Measurements from ENCODE around the gene TNP1. TPM values are rescaled to one million over a fixed set of nuclear protein-coding genes. Genes with fewer than 3 reads are reported as not detected.

The TNP1 gene
- total RNA-seq, 4 donors from 2014 or later, result not detected

GRCh38 chr2:216887138-216887537 lies 27.3 kb upstream of the TNP1 start:
- WGBS, 2 donors (ENCODE audit: low coverage in 1 of 2), result 87 to 94% methylated on average over 2 to 8 of the region's 8 CpGs
- intact Hi-C loops (cut with DNase I; ENCODE audit: low total_unique reads), result no loop called here

GRCh38 chr2:216885117-216885553 lies 25.3 kb upstream of the TNP1 start:
- Histone ChIP-seq H3K27ac (no peak overlapping the region), H3K4me3 (no peak overlapping the region), H3K9me3 (no peaks in the 10 kb centered on the region), H3K27me3 (no peaks in the 10 kb centered on the region), H3K4me1 (peaks cover 0 to 4% (median 0%) of the 10 kb centered on the region in 4 donors), H3K36me3 (no peaks in the 10 kb centered on the region)
- TF ChIP-seq POLR2A (IDR thresholded peaks at IDR 0.05), result no peak
- TF ChIP-seq POLR2AphosphoS5 (IDR thresholded peaks at IDR 0.05), result no peak
- TF ChIP-seq CTCF (IDR thresholded peaks at IDR 0.05), result no peak
- no peak for TF ChIP-seq EP300 (IDR thresholded peaks at IDR 0.05; ENCODE audit: low read depth)
- WGBS, 2 donors (ENCODE audit: low coverage in 1 of 2), result 92 to 93% methylated on average over 3 to 31 of the region's 32 CpGs
- in situ Hi-C loops (cut with MboI; ENCODE audit: low pct_ligation_motif_present in 1 of 4, low pct_unique_long_range_greater_than_20kb in 1 of 4, low sequenced_read_pairs in 3 of 4) (no loop called here), intact Hi-C loops (cut with DNase I; ENCODE audit: low total_unique reads) (no loop called here)
- DNase-seq, result no peak

More at GRCh38 chr2:216887138-216887537, 27.3 kb upstream of the TNP1 start:
- Histone ChIP-seq H3K27me3 (no peaks in the 10 kb centered on the region), H3K36me3 (no peaks in the 10 kb centered on the region), H3K27ac (no peak overlapping the region), H3K9me3 (no peaks in the 10 kb centered on the region), H3K4me3 (no peak overlapping the region), H3K4me1 (no peaks in the 10 kb centered on the region)
- DNase-seq, result no peak
- in situ Hi-C loops (cut with MboI; ENCODE audit: low pct_ligation_motif_present in 1 of 4, low pct_unique_long_range_greater_than_20kb in 1 of 4, low sequenced_read_pairs in 3 of 4), result no loop called here
- TF ChIP-seq POLR2A (IDR thresholded peaks at IDR 0.05) (no peak), CTCF (IDR thresholded peaks at IDR 0.05) (no peak)

- Histone ChIP-seq H3K4me3 (no peak overlapping the region), H3K27ac (no peak overlapping the region), H3K27me3 (no peaks in the 10 kb centered on the region), H3K4me1 (peaks cover 0 to 5% (median 0%) of the 10 kb centered on the region in 4 donors), H3K36me3 (no peaks in the 10 kb centered on the region), H3K9me3 (no peaks in the 10 kb centered on the region)
- no peak for DNase-seq
- TF ChIP-seq POLR2A (IDR thresholded peaks at IDR 0.05), result no peak
- no peak for TF ChIP-seq POLR2AphosphoS5 (IDR thresholded peaks at IDR 0.05)
- no peak for TF ChIP-seq CTCF (IDR thresholded peaks at IDR 0.05)
- TF ChIP-seq EP300 (IDR thresholded peaks at IDR 0.05; ENCODE audit: low read depth), result no peak
- in situ Hi-C loops (cut with MboI; ENCODE audit: low pct_ligation_motif_present in 1 of 4, low pct_unique_long_range_greater_than_20kb in 1 of 4, low sequenced_read_pairs in 3 of 4), result no loop called here
- intact Hi-C loops (cut with DNase I; ENCODE audit: low total_unique reads), result no loop called here
- WGBS, 2 donors (ENCODE audit: low coverage in 1 of 2), result 83 to 94% methylated on average over 1 to 2 of the region's 2 CpGs
These were observed 24.5 kb upstream of the TNP1 start for GRCh38 chr2:216884347-216884746.

GRCh38 chr2:216882876-216883275 lies 23.0 kb upstream of the TNP1 start:
- no peak overlapping the region for H3K27ac ChIP-seq
- no peaks in the 10 kb centered on the region for H3K9me3 ChIP-seq

More at GRCh38 chr2:216882876-216883275, 23.0 kb upstream of the TNP1 start:
- H3K27me3 ChIP-seq, result no peaks in the 10 kb centered on the region
- peaks cover 0 to 5% (median 0%) of the 10 kb centered on the region in 4 donors for H3K4me1 ChIP-seq
- in situ Hi-C loops (cut with MboI; ENCODE audit: low pct_ligation_motif_present in 1 of 4, low pct_unique_long_range_greater_than_20kb in 1 of 4, low sequenced_read_pairs in 3 of 4), result no loop called here
- 65 to 90% methylated on average over 5 to 6 of the region's 6 CpGs for WGBS, 2 donors (ENCODE audit: low coverage in 1 of 2)
- H3K4me3 ChIP-seq, result no peak overlapping the region
- no peak for DNase-seq
- TF ChIP-seq POLR2AphosphoS5 (IDR thresholded peaks at IDR 0.05) (no peak), POLR2A (IDR thresholded peaks at IDR 0.05) (no peak), CTCF (IDR thresholded peaks at IDR 0.05) (no peak)
- intact Hi-C loops (cut with DNase I; ENCODE audit: low total_unique reads), result no loop called here
- H3K36me3 ChIP-seq, result no peaks in the 10 kb centered on the region
